IgD-negative memory B cell (primary cell): Measurements from ENCODE around the gene CTSZ. TPM values are rescaled to one million over a fixed set of nuclear protein-coding genes. Genes with fewer than 3 reads are reported as not detected.
A peak's percentile ranks its signal among the peaks of the same experiment; 100 is the strongest.
"Not testable (repeated sequence)": the region's sequence is repeated elsewhere in the genome, so short reads cannot be mapped to it uniquely, and the experiment has no call there.

Source experiments
- H3K27ac Mint-ChIP-seq, 3 donors: one replicate each; pipeline ENCODE4 v1.8.0; 2020 to 2022; ENCODE audit warnings: mild to moderate bottlenecking in 3 of 3, mixed read lengths in 3 of 3, moderate library complexity in 1 of 3
- H3K27me3 Mint-ChIP-seq: one replicate; pipeline ENCODE4 v1.8.0; 2021; ENCODE audit warnings: mixed read lengths
- H3K36me3 Mint-ChIP-seq: one replicate; pipeline ENCODE4 v1.8.0; 2020; ENCODE audit warnings: mild to moderate bottlenecking, mixed read lengths
- H3K4me1 Mint-ChIP-seq, 3 donors: one replicate each; pipeline ENCODE4 v1.8.0; 2020 to 2022; ENCODE audit warnings: mixed read lengths in 3 of 3, mild to moderate bottlenecking in 1 of 3
- H3K4me3 Mint-ChIP-seq, 4 donors: one replicate each; pipeline ENCODE4 v1.8.0; 2020 to 2022; ENCODE audit warnings: mild to moderate bottlenecking in 4 of 4, mixed read lengths in 4 of 4, moderate library complexity in 3 of 4
- H3K9me3 Mint-ChIP-seq, 3 donors: one replicate each; pipeline ENCODE4 v1.8.0; 2020 to 2021; ENCODE audit warnings: mixed read lengths in 3 of 3, mild to moderate bottlenecking in 1 of 3
- polyA plus RNA-seq: library from polyadenylated mRNA; unstranded; fragments of 300-500 nt; fragmentation: Illumina TruSeq; gene quantifications from one replicate; pipeline ENCODE4 v1.2.3, GENCODE V29; 2021

The CTSZ gene
- polyA plus RNA-seq, 1 donor from 2014 or later: 34.7 TPM

- Mint-ChIP-seq H3K4me1 (peaks cover 23 to 29% (median 24%) of the 10 kb centered on the region in 3 donors), H3K36me3 (peaks cover 2% of the 10 kb centered on the region), H3K4me3 (peak overlapping the region; percentile 38 to 81 (median 78)), H3K27ac (peak overlapping the region; percentile 13 to 66 (median 60)), H3K9me3 (peaks cover 4 to 18% (median 12%) of the 10 kb centered on the region in 3 donors), H3K27me3 (no peaks in the 10 kb centered on the region)
Measured at GRCh38 chr20:58978351-58979190, 28.5 kb downstream of the CTSZ start.

- H3K27ac Mint-ChIP-seq: no peak overlapping the region
- H3K9me3 Mint-ChIP-seq: peaks cover 4 to 18% (median 12%) of the 10 kb centered on the region in 3 donors
- no peaks in the 10 kb centered on the region for H3K27me3 Mint-ChIP-seq
- peak overlapping the region in 1 of 4 donors; percentile 55 for H3K4me3 Mint-ChIP-seq
- H3K36me3 Mint-ChIP-seq: peaks cover 2% of the 10 kb centered on the region
- peaks cover 13 to 19% (median 14%) of the 10 kb centered on the region in 3 donors for H3K4me1 Mint-ChIP-seq
Measured at GRCh38 chr20:58976061-58976730, 30.9 kb downstream of the CTSZ start.

- Mint-ChIP-seq H3K27ac (no peak overlapping the region), H3K4me3 (no peak overlapping the region)
Measured at GRCh38 chr20:58975353-58975752, 31.7 kb downstream of the CTSZ start.

GRCh38 chr20:58973866-58974265, 33.2 kb downstream of the CTSZ start:
- Mint-ChIP-seq H3K4me1 (peaks cover 23 to 25% (median 24%) of the 10 kb centered on the region in 3 donors), H3K9me3 (peaks cover 4 to 18% (median 12%) of the 10 kb centered on the region in 3 donors), H3K27me3 (no peaks in the 10 kb centered on the region), H3K36me3 (peaks cover 4% of the 10 kb centered on the region), H3K27ac (no peak overlapping the region), H3K4me3 (peak overlapping the region in 2 of 4 donors; percentile 60 to 72)

More at GRCh38 chr20:58975353-58975752, 31.7 kb downstream of the CTSZ start:
- Mint-ChIP-seq H3K9me3 (peaks cover 4 to 18% (median 12%) of the 10 kb centered on the region in 3 donors), H3K27me3 (no peaks in the 10 kb centered on the region), H3K4me1 (peaks cover 15 to 23% (median 16%) of the 10 kb centered on the region in 3 donors), H3K36me3 (peaks cover 2% of the 10 kb centered on the region)

- Mint-ChIP-seq H3K27me3 (no peaks in the 10 kb centered on the region), H3K36me3 (peaks cover 6% of the 10 kb centered on the region), H3K4me1 (peaks cover 17 to 20% (median 20%) of the 10 kb centered on the region in 3 donors), H3K4me3 (no peak overlapping the region), H3K27ac (no peak overlapping the region), H3K9me3 (peaks cover 4 to 18% (median 10%) of the 10 kb centered on the region in 3 donors)
Measured at GRCh38 chr20:58973179-58973578, 33.9 kb downstream of the CTSZ start.

GRCh38 chr20:58971429-58971828, 35.6 kb downstream of the CTSZ start:
- Mint-ChIP-seq H3K36me3 (peaks cover 4% of the 10 kb centered on the region), H3K4me3 (no peak overlapping the region), H3K27ac (no peak overlapping the region), H3K9me3 (peaks cover 1 to 13% (median 7%) of the 10 kb centered on the region in 3 donors), H3K4me1 (peaks cover 17 to 20% (median 20%) of the 10 kb centered on the region in 3 donors), H3K27me3 (no peaks in the 10 kb centered on the region)

- Mint-ChIP-seq H3K9me3 (peaks cover 0 to 4% (median 1%) of the 10 kb centered on the region in 3 donors), H3K27ac (no peak overlapping the region), H3K36me3 (peaks cover 4% of the 10 kb centered on the region), H3K27me3 (peaks cover 3% of the 10 kb centered on the region), H3K4me1 (peaks cover 17 to 20% (median 20%) of the 10 kb centered on the region in 3 donors), H3K4me3 (peak overlapping the region in 2 of 4 donors; percentile 25 to 29)
Measured at GRCh38 chr20:58970146-58970545, 36.9 kb downstream of the CTSZ start.

GRCh38 chr20:58969439-58969838, 37.6 kb downstream of the CTSZ start:
- Mint-ChIP-seq H3K36me3 (peaks cover 4% of the 10 kb centered on the region), H3K9me3 (peaks cover 0 to 5% (median 0%) of the 10 kb centered on the region in 3 donors), H3K4me3 (no peak overlapping the region), H3K27me3 (peaks cover 3% of the 10 kb centered on the region), H3K27ac (no peak overlapping the region), H3K4me1 (peaks cover 17 to 20% (median 19%) of the 10 kb centered on the region in 3 donors)

- Mint-ChIP-seq H3K4me1 (peaks cover 11 to 15% (median 12%) of the 10 kb centered on the region in 3 donors), H3K4me3 (no peak overlapping the region), H3K27ac (no peak overlapping the region), H3K36me3 (peaks cover 8% of the 10 kb centered on the region), H3K27me3 (peaks cover 4% of the 10 kb centered on the region), H3K9me3 (peaks cover 4 to 5% (median 4%) of the 10 kb centered on the region in 3 donors)
Measured at GRCh38 chr20:58967652-58968429, 39.2 kb downstream of the CTSZ start.

GRCh38 chr20:58965270-58966064, 41.6 kb downstream of the CTSZ start:
- H3K27ac Mint-ChIP-seq: no peak overlapping the region

GRCh38 chr20:58963922-58964321, 43.1 kb downstream of the CTSZ start:
- H3K36me3 Mint-ChIP-seq, H3K9me3 Mint-ChIP-seq, H3K27ac Mint-ChIP-seq, H3K27me3 Mint-ChIP-seq, H3K4me3 Mint-ChIP-seq, H3K4me1 Mint-ChIP-seq: not testable (repeated sequence)

More at GRCh38 chr20:58965270-58966064, 41.6 kb downstream of the CTSZ start:
- Mint-ChIP-seq H3K27me3 (peaks cover 7% of the 10 kb centered on the region), H3K9me3 (peaks cover 4 to 9% (median 4%) of the 10 kb centered on the region in 3 donors), H3K36me3 (peaks cover 8% of the 10 kb centered on the region), H3K4me3 (no peak overlapping the region), H3K4me1 (peaks cover 8 to 14% (median 12%) of the 10 kb centered on the region in 3 donors)

GRCh38 chr20:58963060-58963584, 43.9 kb downstream of the CTSZ start:
- Mint-ChIP-seq H3K36me3 (peaks cover 5% of the 10 kb centered on the region), H3K4me1 (peaks cover 0 to 2% (median 0%) of the 10 kb centered on the region in 3 donors), H3K27ac (no peak overlapping the region), H3K9me3 (peaks cover 4 to 9% (median 4%) of the 10 kb centered on the region in 3 donors), H3K27me3 (peaks cover 7% of the 10 kb centered on the region), H3K4me3 (no peak overlapping the region)

GRCh38 chr20:58959652-58960051, 47.4 kb downstream of the CTSZ start:
- H3K4me1 Mint-ChIP-seq: peaks cover 0 to 2% (median 0%) of the 10 kb centered on the region in 3 donors
- peaks cover 5% of the 10 kb centered on the region for H3K36me3 Mint-ChIP-seq
- no peak overlapping the region for H3K27ac Mint-ChIP-seq
- no peak overlapping the region for H3K4me3 Mint-ChIP-seq
- H3K27me3 Mint-ChIP-seq: peaks cover 4% of the 10 kb centered on the region
- H3K9me3 Mint-ChIP-seq: peaks cover 2 to 9% (median 6%) of the 10 kb centered on the region in 3 donors
